T-helper 17 cell (primary cell): ENCODE data around the gene VCP. TPM values are rescaled to one million over a fixed set of nuclear protein-coding genes. Genes with fewer than 3 reads are reported as not detected.

Source experiments
- ATAC-seq: fragments of 150-1000 bp; cut with Tn5 transposase; 2 replicates; pipeline ENCODE4 v1.10.0; 2021; ENCODE audit warnings: mild to moderate bottlenecking, moderate library complexity
- DNase-seq, 3 donors: peaks; one replicate each; pipeline versions ENCODE4 v3.0.0 to v3.0.0-alpha.2; 2020 to 2021
- H3K9me3 ChIP-seq: one replicate; pipeline ENCODE4 v1.7.0; 2013; ENCODE audit warnings: low read length, mild to moderate bottlenecking; ENCODE audit not compliant: control insufficient read depth, poor library complexity, severe bottlenecking
- H3K27ac Mint-ChIP-seq: one replicate; pipeline ENCODE4 v1.8.0; 2022; ENCODE audit warnings: mild to moderate bottlenecking, moderate library complexity, mixed read lengths
- H3K27me3 Mint-ChIP-seq: one replicate; pipeline ENCODE4 v1.8.0; 2022; ENCODE audit warnings: mixed read lengths
- H3K36me3 Mint-ChIP-seq: one replicate; pipeline ENCODE4 v1.8.0; 2022; ENCODE audit warnings: low read depth, mixed read lengths
- H3K4me1 Mint-ChIP-seq: one replicate; pipeline ENCODE4 v1.8.0; 2022; ENCODE audit warnings: mild to moderate bottlenecking, mixed read lengths
- H3K4me3 Mint-ChIP-seq: one replicate; pipeline ENCODE4 v1.8.0; 2022; ENCODE audit warnings: mild to moderate bottlenecking, moderate library complexity, mixed read lengths
- total RNA-seq, 4 donors: library from RNA in 2 of 4; stranded (reverse) in 2 of 4; gene quantifications; one replicate each; pipeline ENCODE4 v1.2.3 and lab custom pipeline; 2022 to 2026

The VCP gene
- total RNA-seq, 2 donors from 2014 or later, result 222 to 238 TPM

DNA sequence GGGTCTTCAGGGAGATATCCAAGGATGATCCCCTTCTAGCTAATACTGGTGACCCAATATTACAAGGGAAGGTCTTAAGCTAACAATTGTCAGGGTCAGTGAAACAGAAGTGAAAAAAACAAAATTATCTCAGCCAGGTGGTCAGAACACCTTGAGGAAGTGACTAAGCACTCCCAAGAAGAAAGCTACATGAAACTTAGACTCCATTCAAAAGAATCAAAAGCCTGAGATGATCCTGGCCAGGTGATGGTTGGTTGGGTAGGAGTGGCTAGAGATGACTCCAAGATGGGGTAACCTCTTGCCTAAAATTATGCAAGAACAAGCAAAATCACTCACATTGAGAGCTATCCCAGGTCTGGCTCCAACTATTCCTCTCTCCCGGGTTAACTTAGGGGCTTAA is 5.4 kb downstream of the VCP start:
- Mint-ChIP-seq H3K36me3 (peaks cover 8% of the 10 kb centered on the region), H3K27me3 (no peaks in the 10 kb centered on the region), H3K4me1 (peaks cover 38% of the 10 kb centered on the region), H3K4me3 (no peak overlapping the region), H3K27ac (peak overlapping the region; percentile 41)
- ATAC-seq (no peak), DNase-seq (no peak)
- no peaks in the 10 kb centered on the region for H3K9me3 ChIP-seq

DNA sequence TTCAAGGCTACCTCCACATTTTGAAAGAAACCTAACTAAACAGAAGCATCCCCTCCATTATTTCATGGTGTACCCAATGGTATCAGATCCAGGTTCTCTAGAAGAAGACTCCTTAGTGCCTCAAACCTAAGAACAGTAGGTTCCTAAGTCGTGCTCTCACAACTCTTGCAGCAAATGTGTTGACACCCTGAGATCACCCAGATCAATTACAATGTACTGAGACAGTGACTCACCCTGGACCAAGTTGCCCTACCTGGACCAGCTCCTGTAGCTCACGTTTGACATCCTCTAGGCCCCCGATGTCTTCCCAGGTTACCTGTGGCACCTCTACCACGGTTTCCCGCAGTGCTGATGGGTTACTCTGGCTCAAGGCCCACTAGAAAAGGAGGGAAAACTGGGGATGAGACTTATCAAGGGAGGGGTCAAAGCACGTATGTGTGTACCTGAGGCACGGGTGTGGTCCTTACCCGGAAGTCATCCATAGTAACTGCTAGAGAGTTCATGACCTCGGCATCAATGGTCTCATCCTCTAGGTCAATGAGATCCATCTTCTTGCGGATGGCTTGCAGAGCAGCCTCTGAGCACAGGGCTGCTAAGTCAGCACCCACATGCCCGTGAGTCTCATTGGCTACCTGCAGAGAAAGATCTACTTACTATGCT is 11.7 kb downstream of the VCP start:
- H3K4me1 Mint-ChIP-seq, result peaks cover 7% of the 10 kb centered on the region
- DNase-seq (no peak), ATAC-seq (no peak)
- no peak overlapping the region for H3K27ac Mint-ChIP-seq
- H3K9me3 ChIP-seq, result no peaks in the 10 kb centered on the region
- peaks cover 20% of the 10 kb centered on the region for H3K36me3 Mint-ChIP-seq
- no peaks in the 10 kb centered on the region for H3K27me3 Mint-ChIP-seq
- no peak overlapping the region for H3K4me3 Mint-ChIP-seq

DNA sequence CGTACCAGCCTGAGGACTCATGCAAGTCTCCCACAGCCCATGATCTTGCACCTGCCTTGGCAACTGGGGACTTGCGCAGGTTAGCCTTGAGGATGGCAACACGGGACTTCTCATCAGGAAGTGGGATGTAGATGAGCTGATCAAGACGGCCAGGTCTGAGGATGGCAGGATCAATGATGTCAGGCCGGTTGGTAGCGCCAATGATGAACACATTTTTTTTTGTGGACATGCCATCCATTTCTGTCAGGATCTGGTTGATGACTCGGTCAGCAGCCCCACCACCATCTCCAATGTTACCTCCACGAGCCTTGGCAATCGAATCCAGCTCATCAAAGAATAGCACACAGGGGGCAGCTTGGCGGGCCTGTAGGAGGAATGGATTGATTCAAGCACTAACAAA is 13.0 kb downstream of the VCP start:
- H3K9me3 ChIP-seq, result no peaks in the 10 kb centered on the region
- DNase-seq (no peak), ATAC-seq (no peak)
- Mint-ChIP-seq H3K4me3 (no peak overlapping the region), H3K4me1 (peaks cover 7% of the 10 kb centered on the region), H3K36me3 (peaks cover 20% of the 10 kb centered on the region), H3K27ac (no peak overlapping the region), H3K27me3 (no peaks in the 10 kb centered on the region)

DNA sequence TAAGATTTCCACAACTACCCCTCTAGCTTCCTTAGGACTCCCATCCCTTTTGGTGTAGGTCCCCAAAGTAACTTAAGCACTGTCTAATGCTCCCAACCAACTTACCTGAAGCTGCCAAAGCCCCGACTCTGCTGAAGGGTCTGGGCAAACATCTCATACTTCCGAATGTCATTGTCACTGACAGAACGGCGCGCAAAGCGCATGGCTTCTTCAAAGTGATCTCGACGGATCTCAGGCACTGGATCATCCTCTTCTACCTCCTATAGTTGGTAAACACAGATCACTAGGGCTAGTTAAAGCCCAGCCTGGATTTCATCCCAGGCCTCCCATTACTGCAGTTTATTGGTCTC is 15.2 kb downstream of the VCP start:
- no peak overlapping the region for H3K4me3 Mint-ChIP-seq
- ATAC-seq (no peak), DNase-seq (no peak)
- peak overlapping the region; percentile 49 for H3K27ac Mint-ChIP-seq
- H3K4me1 Mint-ChIP-seq, result peaks cover 10% of the 10 kb centered on the region
- no peaks in the 10 kb centered on the region for H3K9me3 ChIP-seq
- no peaks in the 10 kb centered on the region for H3K27me3 Mint-ChIP-seq
- H3K36me3 Mint-ChIP-seq, result peaks cover 18% of the 10 kb centered on the region

DNA sequence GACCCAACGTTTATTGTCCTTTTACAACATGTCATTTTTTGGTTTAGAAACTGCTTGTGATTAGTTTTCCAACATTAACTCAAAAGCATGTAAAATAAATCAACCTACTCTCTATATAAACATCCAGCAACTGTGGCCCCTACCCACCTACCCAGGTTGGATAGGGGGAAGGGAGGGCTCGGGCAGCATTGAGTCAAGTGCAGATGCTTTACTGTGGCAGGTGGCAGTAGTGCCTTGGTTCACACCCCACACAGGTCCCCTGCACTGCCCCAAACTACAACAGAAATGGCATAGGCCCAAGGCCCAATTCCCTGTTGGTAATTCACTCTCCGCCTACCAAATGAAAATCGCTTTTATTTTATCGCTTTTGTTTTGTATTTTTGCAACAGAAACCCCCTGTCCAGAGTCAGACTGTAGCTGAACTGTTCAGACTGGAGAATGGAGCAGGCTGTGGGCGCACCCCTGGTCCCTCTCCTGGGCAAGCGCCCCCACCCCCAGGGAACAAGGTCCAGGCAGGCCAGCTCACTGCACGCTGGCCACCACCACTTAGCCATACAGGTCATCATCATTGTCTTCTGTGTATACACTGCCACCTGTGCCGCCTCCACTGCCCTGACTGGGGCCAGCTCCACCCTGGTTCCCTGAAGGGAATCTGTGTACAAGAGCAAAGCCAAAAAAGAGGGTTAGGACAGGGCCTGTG is 15.7 kb downstream of the VCP start:
- peaks cover 17% of the 10 kb centered on the region for H3K36me3 Mint-ChIP-seq
- DNase-seq, result no peak
- H3K4me1 Mint-ChIP-seq, result peaks cover 10% of the 10 kb centered on the region
- no peak for ATAC-seq
- no peaks in the 10 kb centered on the region for H3K9me3 ChIP-seq
- H3K27me3 Mint-ChIP-seq, result no peaks in the 10 kb centered on the region
- H3K27ac Mint-ChIP-seq, result no peak overlapping the region
- peak overlapping the region; percentile 52 for H3K4me3 Mint-ChIP-seq

GRCh38 chr9:35054871-35055644 is 17.4 kb downstream of the VCP start:
- H3K36me3 Mint-ChIP-seq, result peaks cover 17% of the 10 kb centered on the region
- H3K27me3 Mint-ChIP-seq, result no peaks in the 10 kb centered on the region
- no peak for DNase-seq
- peaks cover 10% of the 10 kb centered on the region for H3K4me1 Mint-ChIP-seq
- no peak for ATAC-seq
- H3K4me3 Mint-ChIP-seq, result no peak overlapping the region
- peak overlapping the region; percentile 19 for H3K27ac Mint-ChIP-seq
- H3K9me3 ChIP-seq, result no peaks in the 10 kb centered on the region

DNA sequence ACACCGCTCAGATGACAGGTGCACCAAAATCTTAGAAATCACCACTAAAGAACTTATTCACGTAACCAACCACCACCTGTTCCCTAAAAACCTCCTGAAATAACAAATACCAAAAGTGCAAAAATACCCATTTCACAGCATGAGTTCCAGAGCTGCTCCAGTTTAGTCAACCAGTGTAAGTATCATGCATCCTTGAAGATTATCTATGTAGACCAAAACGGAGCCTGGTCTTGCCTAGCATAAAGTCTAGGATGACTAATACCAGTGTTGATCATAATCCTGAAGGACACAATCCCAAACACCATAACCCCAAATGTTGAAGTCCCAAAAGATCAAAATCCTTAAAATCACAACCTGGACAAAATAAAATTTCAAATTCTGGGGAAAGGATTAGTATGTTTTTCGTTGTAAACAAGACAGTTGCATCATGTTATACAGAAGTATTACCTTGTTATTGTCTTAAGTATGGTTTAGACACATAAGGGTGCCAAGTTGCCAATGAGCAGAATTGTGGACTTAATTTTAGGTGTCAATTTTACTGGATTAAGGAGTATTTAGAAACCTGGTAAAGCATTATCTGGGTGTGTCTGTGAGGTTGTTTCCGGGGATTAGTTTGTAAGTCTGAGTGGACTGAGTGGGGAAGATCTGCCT is 18.1 kb downstream of the VCP start:
- Mint-ChIP-seq H3K36me3 (peaks cover 16% of the 10 kb centered on the region), H3K27ac (peak overlapping the region; percentile 19), H3K4me1 (peaks cover 10% of the 10 kb centered on the region), H3K4me3 (no peak overlapping the region), H3K27me3 (no peaks in the 10 kb centered on the region)
- DNase-seq (no peak), ATAC-seq (no peak)
- H3K9me3 ChIP-seq, result no peaks in the 10 kb centered on the region

DNA sequence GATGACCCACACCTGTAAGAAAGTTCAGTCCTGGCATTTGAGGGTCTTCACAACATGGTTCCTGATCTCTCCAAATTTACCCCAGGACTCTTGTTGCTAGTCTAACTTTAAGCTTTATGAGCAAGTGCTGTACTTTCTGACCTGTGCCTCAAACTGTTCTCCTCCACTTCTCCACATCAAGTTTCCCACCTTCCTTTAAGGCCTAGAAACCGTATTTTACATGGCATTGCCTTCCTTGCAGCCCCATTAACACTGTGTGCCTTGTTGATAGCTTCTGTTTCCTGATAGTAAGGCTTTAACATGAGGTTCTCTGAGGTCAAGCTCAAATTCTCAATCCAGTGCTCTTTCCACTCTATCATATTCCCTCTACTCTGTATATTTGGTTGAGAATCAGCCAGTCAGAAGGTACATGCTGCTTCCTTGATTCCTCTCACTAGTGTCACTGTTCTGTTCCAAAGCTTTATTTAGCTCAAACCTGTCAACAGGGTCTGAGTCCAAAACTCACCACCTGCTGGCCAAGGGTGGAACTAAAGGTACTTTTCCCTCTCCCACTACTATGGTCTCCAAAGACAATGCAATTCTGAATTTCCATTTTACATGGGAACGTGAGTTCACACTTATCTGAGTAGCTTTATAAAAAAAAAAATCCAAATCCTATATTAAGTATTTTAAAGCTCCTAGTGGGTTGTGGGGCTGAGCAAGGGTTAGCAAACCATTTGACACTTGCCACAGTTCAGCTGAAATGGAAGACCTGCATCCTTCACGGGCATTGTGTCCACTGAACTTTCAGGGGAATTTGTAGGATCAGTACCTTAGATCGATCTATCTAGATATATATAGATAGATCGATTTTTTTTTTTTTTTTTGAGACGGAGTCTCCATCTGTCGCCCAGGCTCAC is 21.1 kb downstream of the VCP start:
- H3K36me3 Mint-ChIP-seq, result peaks cover 12% of the 10 kb centered on the region
- ATAC-seq (peak; percentile 76), DNase-seq (peak in 1 of 3 donors; percentile 40)
- peak overlapping the region; percentile 75 for H3K4me3 Mint-ChIP-seq
- H3K4me1 Mint-ChIP-seq, result peaks cover 10% of the 10 kb centered on the region
- H3K9me3 ChIP-seq, result no peaks in the 10 kb centered on the region
- H3K27me3 Mint-ChIP-seq, result no peaks in the 10 kb centered on the region
- H3K27ac Mint-ChIP-seq, result peak overlapping the region; percentile 81

DNA sequence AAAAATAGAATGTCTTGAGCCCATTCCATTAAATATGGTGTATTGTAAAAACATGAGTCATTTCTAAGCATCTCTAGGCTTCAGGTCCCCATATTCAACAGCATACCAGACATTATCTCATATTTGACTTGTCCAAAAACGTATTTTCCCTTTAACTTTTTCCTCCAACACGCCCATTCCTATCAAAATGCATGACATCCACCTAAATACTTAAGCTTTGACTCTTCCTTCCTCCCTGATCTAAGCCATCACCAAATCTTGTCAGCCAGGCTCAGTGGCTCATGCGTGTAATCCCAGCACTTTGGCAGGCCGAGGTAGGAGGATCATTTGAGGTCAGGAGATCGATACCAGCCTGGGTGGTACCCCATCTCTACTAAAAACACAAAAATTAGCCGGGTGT is 23.9 kb downstream of the VCP start:
- peaks cover 13% of the 10 kb centered on the region for H3K36me3 Mint-ChIP-seq

GRCh38 chr9:35044071-35044470 is 28.4 kb downstream of the VCP start:
- H3K4me3 Mint-ChIP-seq, result no peak overlapping the region
- H3K9me3 ChIP-seq, result no peaks in the 10 kb centered on the region
- H3K4me1 Mint-ChIP-seq, result peaks cover 15% of the 10 kb centered on the region
- H3K27ac Mint-ChIP-seq, result no peak overlapping the region
- DNase-seq, result no peak
- H3K27me3 Mint-ChIP-seq, result no peaks in the 10 kb centered on the region
- no peak for ATAC-seq
- H3K36me3 Mint-ChIP-seq, result peaks cover 10% of the 10 kb centered on the region

More for the DNA sequence above, 23.9 kb downstream of the VCP start:
- Mint-ChIP-seq H3K4me1 (peaks cover 11% of the 10 kb centered on the region), H3K27ac (peak overlapping the region; percentile 45), H3K4me3 (peak overlapping the region; percentile 52), H3K27me3 (no peaks in the 10 kb centered on the region)
- DNase-seq (no peak), ATAC-seq (no peak)
- H3K9me3 ChIP-seq, result no peaks in the 10 kb centered on the region

GRCh38 chr9:35042891-35043545 is 29.4 kb downstream of the VCP start:
- ATAC-seq, result no peak
- H3K27ac Mint-ChIP-seq, result no peak overlapping the region
- no peaks in the 10 kb centered on the region for H3K9me3 ChIP-seq
- no peaks in the 10 kb centered on the region for H3K27me3 Mint-ChIP-seq
- H3K4me1 Mint-ChIP-seq, result peaks cover 13% of the 10 kb centered on the region
- H3K36me3 Mint-ChIP-seq, result peaks cover 6% of the 10 kb centered on the region
- H3K4me3 Mint-ChIP-seq, result no peak overlapping the region
- DNase-seq, result no peak

- no peak overlapping the region for H3K27ac Mint-ChIP-seq
- H3K27me3 Mint-ChIP-seq, result no peaks in the 10 kb centered on the region
- peaks cover 13% of the 10 kb centered on the region for H3K4me1 Mint-ChIP-seq
- no peaks in the 10 kb centered on the region for H3K9me3 ChIP-seq
- DNase-seq, result no peak
- no peak overlapping the region for H3K4me3 Mint-ChIP-seq
- ATAC-seq, result no peak
- peaks cover 6% of the 10 kb centered on the region for H3K36me3 Mint-ChIP-seq
Observed at GRCh38 chr9:35042081-35042604, 30.3 kb downstream of the VCP start.
